ENCODE measurements around the gene ZNF48.

DNA sequence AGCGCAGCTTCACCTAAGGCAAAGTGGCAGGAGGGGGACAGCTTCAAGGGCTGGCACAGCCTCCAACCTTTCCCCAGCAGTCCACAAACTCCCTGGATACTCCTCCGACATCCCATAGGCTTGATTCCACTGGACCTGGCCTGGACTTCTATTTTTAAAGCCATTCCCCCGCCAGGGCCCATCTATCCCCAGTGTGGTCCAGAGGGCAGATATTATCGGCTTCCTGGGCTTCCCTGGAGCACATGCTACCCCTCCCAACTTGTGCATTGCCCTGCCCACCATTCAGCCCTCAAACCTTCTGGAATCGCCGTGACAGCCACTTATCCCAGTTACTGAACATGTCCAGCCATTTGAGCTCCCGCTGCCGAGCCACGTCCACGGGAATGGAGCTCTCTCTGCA is 30.0 kb upstream of the ZNF48 start:
- TF ChIP-seq, protein P1, sequence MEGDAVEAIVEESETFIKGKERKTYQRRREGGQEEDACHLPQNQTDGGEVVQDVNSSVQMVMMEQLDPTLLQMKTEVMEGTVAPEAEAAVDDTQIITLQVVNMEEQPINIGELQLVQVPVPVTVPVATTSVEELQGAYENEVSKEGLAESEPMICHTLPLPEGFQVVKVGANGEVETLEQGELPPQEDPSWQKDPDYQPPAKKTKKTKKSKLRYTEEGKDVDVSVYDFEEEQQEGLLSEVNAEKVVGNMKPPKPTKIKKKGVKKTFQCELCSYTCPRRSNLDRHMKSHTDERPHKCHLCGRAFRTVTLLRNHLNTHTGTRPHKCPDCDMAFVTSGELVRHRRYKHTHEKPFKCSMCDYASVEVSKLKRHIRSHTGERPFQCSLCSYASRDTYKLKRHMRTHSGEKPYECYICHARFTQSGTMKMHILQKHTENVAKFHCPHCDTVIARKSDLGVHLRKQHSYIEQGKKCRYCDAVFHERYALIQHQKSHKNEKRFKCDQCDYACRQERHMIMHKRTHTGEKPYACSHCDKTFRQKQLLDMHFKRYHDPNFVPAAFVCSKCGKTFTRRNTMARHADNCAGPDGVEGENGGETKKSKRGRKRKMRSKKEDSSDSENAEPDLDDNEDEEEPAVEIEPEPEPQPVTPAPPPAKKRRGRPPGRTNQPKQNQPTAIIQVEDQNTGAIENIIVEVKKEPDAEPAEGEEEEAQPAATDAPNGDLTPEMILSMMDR (IDR thresholded peaks at IDR 0.05): no peak
- no peak for TF ChIP-seq POLR2A (IDR thresholded peaks at IDR 0.05)

All from tibial nerve (tissue), 3 donors.